Measurements from ENCODE around the gene ZIC2. TPM values are rescaled to one million over a fixed set of nuclear protein-coding genes. Genes with fewer than 3 reads are reported as not detected.

The ZIC2 gene
- total RNA-seq, 1 donor from 2014 or later = not detected

GRCh38 chr13:99982731-99983498 is 1.3 kb downstream of the ZIC2 start:
- DNase-seq (no peak), ATAC-seq (no peak)
- intact Hi-C loops (cut with micrococcal nuclease) = no loop called here

GRCh38 chr13:99983499-99984401 is 2.2 kb downstream of the ZIC2 start:
- intact Hi-C loops (cut with micrococcal nuclease) = no loop called here
- no peak for DNase-seq
- ATAC-seq = no peak

- intact Hi-C loops (cut with micrococcal nuclease) = no loop called here
- ATAC-seq (no peak), DNase-seq (no peak)
Measured at GRCh38 chr13:99984461-99985240, 3.1 kb downstream of the ZIC2 start.

- DNase-seq = no peak
- no peak for ATAC-seq
- intact Hi-C loops (cut with micrococcal nuclease) = no loop called here
Measured at GRCh38 chr13:99985241-99985874, 3.8 kb downstream of the ZIC2 start.

DNA sequence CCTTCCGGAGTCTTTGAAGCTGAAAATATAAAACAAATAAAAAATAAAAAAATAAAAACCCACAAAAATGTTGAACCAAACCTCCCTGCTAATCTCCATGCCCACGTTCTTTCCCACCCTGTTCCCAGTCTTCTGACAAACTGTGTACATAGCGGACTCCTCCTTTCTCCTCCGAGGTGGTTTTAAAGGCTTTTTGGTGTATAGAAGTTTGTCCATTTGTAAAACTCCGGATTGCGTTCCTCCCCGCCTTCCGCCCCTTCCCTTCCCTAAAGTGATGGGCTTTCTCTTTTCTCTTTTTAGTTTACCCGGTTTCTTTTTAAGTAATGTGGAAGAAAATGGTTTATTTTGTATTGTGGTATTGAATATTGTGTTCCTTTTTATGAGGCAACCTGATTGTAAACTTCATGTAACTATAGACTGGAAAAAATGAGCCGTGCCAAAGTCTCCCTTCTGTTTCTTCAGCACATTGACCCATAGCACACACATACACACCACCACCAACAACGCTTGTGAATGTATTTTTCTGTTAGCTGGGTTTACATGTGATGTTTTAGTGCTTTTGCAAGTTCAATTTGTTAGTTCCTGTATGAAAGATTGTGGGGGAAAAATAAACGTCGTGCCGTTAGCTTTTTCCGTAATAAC is 4.4 kb downstream of the ZIC2 start:
- ATAC-seq (no peak), DNase-seq (no peak)
- intact Hi-C loops (cut with micrococcal nuclease) = no loop called here

DNA sequence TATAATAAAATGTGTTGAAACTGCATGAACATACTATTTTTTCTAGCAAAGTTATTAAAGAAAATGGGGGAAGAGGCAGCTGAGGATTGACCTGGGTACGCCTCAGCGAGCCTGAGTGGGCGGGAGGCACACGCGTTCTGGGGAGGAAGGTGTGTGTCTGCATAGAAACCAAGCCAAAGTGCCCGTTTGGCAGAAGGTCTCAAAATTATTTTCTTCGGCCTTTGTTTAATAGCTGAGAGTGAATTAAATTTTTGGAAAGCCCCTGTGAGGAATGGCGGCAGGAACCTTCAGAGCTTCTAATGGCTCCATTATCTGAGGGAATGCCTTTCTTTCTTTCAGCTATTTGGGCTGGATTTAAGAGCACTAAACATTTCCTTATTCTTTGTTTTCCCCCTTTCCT is 5.2 kb downstream of the ZIC2 start:
- DNase-seq (no peak), ATAC-seq (no peak)
- intact Hi-C loops (cut with micrococcal nuclease) = no loop called here

- DNase-seq (no peak), ATAC-seq (no peak)
- intact Hi-C loops (cut with micrococcal nuclease) = no loop called here
Measured at GRCh38 chr13:99987154-99988019, 5.8 kb downstream of the ZIC2 start.

DNA sequence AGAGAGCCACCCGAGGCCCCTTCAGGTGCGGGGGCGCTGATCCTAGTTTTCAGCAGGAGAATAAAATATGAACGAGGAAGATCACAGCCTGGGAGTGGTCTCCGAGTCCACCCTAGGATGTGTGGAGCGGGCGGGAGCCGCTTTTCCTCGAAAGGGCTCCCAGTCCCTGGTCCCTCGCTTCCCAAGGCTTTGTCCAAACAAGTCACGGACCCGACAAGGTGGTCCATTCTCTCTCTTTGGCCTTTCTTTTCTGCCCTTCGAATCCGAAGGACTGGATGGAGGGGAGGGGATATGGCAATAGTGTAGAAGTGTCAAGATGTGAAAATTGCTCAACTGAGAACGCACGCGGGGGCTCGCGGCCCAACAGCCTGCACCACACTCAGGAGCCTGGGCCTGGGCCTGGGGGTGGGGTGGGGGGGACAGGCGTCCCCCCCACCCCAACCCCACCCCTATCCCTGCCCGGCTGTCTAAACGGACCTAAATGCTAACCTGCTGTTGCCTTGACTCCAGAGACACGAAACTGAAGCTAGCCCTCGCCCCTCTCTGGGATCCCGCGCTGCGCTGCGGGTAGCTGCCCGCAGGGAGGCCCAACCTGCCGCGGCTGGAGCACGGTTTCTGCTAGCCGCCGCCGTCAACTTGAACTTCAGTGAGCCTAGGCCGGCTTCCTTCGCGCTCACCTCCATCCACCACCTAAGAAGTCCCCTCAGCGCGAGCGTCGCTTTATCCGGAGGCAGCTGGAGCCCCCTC is 7.1 kb downstream of the ZIC2 start:
- DNase-seq (no peak), ATAC-seq (no peak)
- intact Hi-C loops (cut with micrococcal nuclease) = no loop called here

GRCh38 chr13:99989276-99990125 is 7.9 kb downstream of the ZIC2 start:
- ATAC-seq = no peak
- intact Hi-C loops (cut with micrococcal nuclease) = no loop called here
- DNase-seq = no peak

DNA sequence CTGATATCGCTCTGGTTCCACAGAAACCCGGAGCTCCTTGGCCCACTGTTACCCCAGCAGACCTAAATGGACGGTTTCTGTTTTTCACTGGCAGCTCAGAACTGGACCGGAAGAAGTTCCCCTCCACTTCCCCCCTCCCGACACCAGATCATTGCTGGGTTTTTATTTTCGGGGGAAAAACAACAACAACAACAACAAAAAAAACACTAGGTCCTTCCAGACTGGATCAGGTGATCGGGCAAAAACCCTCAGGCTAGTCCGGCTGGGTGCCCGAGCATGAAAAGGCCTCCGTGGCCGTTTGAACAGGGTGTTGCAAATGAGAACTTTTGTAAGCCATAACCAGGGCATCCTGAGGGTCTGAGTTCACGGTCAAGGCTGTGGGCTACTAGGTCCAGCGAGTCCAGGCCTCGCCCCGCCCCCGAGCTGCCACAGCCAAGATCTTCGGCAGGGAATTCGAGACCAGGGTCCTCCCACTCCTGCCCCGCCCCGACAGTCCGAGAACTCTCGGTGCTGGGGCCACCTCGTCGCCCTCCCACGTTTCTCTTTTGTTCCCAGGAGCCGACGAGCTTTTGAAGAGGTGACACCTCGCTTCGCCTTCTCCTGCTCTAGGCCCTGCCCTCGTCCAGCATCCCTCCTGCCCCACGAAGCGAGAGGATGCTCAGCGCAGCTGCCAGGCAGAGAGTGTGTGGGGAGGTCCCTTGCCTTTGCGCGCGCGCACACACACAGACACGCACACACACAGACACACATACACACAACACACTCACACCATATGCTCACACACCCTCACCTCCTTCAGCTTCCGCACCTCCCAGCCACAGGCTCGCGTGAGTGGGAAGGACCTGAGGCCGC is 8.8 kb downstream of the ZIC2 start:
- no peak for DNase-seq
- intact Hi-C loops (cut with micrococcal nuclease) = no loop called here
- no peak for ATAC-seq

DNA sequence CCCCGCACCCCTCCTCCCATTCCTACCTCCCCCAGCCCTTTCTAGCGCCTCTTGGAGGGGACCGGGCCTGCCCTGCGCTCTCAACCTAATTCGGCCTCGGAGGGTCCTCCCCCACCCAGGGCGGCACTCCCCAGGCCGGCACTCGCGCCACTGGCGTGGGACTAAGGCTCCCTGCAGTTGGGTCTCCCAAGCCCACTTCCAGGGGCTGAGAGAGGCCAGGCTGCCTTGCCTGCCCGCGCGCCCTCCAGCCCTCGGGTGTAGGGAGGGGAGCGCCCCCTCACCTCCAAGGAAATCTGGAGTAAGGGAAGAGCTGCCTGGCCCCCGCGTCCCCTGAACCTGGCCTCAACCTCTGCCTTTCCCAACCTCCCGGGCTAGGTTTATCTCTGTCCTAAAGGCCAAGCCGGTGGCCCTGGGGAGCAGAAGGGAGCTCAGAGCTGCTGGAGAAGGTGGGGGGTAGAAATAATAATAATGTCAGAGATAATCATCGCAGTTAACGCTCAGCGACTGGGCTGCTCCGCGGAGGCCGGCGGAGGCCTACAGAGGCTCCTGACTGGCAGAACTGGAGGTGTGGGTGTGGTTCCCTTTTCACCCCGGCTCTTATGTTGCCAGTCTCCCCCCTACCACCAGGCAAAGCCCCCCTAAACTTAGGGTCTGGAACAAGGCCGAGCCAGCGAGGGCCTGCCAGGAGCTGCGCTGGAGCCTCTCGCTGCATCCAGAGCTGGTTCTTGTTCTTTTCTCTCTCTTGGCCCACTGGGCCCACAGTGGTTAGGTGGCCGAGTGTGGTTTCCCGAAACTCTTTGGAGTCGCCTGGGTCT is 9.6 kb downstream of the ZIC2 start:
- intact Hi-C loops (cut with micrococcal nuclease) = no loop called here
- ATAC-seq (no peak), DNase-seq (no peak)

GRCh38 chr13:99991828-99992775 is 10.5 kb downstream of the ZIC2 start:
- ATAC-seq (no peak), DNase-seq (no peak)
- intact Hi-C loops (cut with micrococcal nuclease) = no loop called here

- DNase-seq (no peak), ATAC-seq (no peak)
- intact Hi-C loops (cut with micrococcal nuclease) = no loop called here
Measured at GRCh38 chr13:99992949-99993351, 11.4 kb downstream of the ZIC2 start.

All from left ventricle myocardium superior (tissue), 1 donor.